ENCODE data around the gene NRIP3. TPM values are rescaled to one million over a fixed set of nuclear protein-coding genes. Genes with fewer than 3 reads are reported as not detected.

NRIP3 gene
- total RNA-seq, 2 experiments from 2014 or later: not detected

GRCh38 chr11:9039198-9039597, 35.4 kb upstream of the NRIP3 start:
- H3K9me3 ChIP-seq (ENCODE audit: low read length): no peaks in the 10 kb centered on the region
- ChIA-PET CTCF (ENCODE audit: unreplicated experiment) (no interaction called here), POLR2A (interaction anchor here (0.6 to 1.0 kb wide), 2 partner anchors 11 to 246 kb away, joined by 4 to 7 read pairs; no protein-coding TSS in a partner anchor)
- no peaks in the 10 kb centered on the region for H4K20me1 ChIP-seq (ENCODE audit: insufficient read depth, low read length)
- no peaks in the 10 kb centered on the region for H3K4me1 ChIP-seq (ENCODE audit: insufficient read depth, low read length, poor library complexity, severe bottlenecking)
- H3K4me2 ChIP-seq (ENCODE audit: low read length): no peak overlapping the region
- H3K79me2 ChIP-seq (ENCODE audit: insufficient read depth, low read depth, low read length): no peaks in the 10 kb centered on the region
- TF ChIP-seq CTCF (conservative IDR thresholded peaks at IDR 0.05; ENCODE audit: low read length) (no peak), EZH2phosphoT487 (IDR thresholded peaks at IDR 0.05; ENCODE audit: borderline replicate concordance, low read depth, low read length) (no peak)
- no peak overlapping the region for H2AFZ ChIP-seq (ENCODE audit: low read length)
- no peak for DNase-seq (ENCODE audit: low spot score)
- intact Hi-C loops (cut with micrococcal nuclease; ENCODE audit: unreplicated experiment): no loop called here
- H3K4me3 ChIP-seq (ENCODE audit: low read depth, low read length, poor library complexity, severe bottlenecking): no peak overlapping the region
- BruUV-seq (replicated peaks): no TSS peak
- no peaks in the 10 kb centered on the region for H3K9me2 ChIP-seq (ENCODE audit: insufficient read depth, low read length)
- no peak overlapping the region for H3K27ac ChIP-seq (ENCODE audit: low read depth, low read length, poor library complexity, severe bottlenecking)
- no peaks in the 10 kb centered on the region for H3K36me3 ChIP-seq (ENCODE audit: insufficient read depth, low read length)

- no peaks in the 10 kb centered on the region for H3K9me3 ChIP-seq (ENCODE audit: low read length)
- BruUV-seq (replicated peaks): no TSS peak
- H3K4me3 ChIP-seq (ENCODE audit: low read depth, low read length, poor library complexity, severe bottlenecking): no peak overlapping the region
- no peaks in the 10 kb centered on the region for H3K36me3 ChIP-seq (ENCODE audit: insufficient read depth, low read length)
- H2AFZ ChIP-seq (ENCODE audit: low read length): no peak overlapping the region
- no peaks in the 10 kb centered on the region for H3K9me2 ChIP-seq (ENCODE audit: insufficient read depth, low read length)
- no peaks in the 10 kb centered on the region for H3K79me2 ChIP-seq (ENCODE audit: insufficient read depth, low read depth, low read length)
- no peaks in the 10 kb centered on the region for H3K4me1 ChIP-seq (ENCODE audit: insufficient read depth, low read length, poor library complexity, severe bottlenecking)
- H3K4me2 ChIP-seq (ENCODE audit: low read length): no peak overlapping the region
- DNase-seq (ENCODE audit: low spot score): no peak
- TF ChIP-seq EZH2phosphoT487 (IDR thresholded peaks at IDR 0.05; ENCODE audit: borderline replicate concordance, low read depth, low read length) (no peak), CTCF (conservative IDR thresholded peaks at IDR 0.05; ENCODE audit: low read length) (no peak)
- ChIA-PET POLR2A (interaction anchor here (0.5 to 1.0 kb wide), 3 partner anchors 10 to 247 kb away, joined by 4 to 7 read pairs (median 5); no protein-coding TSS in a partner anchor), CTCF (ENCODE audit: unreplicated experiment) (no interaction called here)
- H3K27ac ChIP-seq (ENCODE audit: low read depth, low read length, poor library complexity, severe bottlenecking): no peak overlapping the region
- H4K20me1 ChIP-seq (ENCODE audit: insufficient read depth, low read length): no peaks in the 10 kb centered on the region
- intact Hi-C loops (cut with micrococcal nuclease; ENCODE audit: unreplicated experiment): no loop called here
Observed at GRCh38 chr11:9038541-9038940, 34.7 kb upstream of the NRIP3 start.

- TF ChIP-seq CTCF (conservative IDR thresholded peaks at IDR 0.05; ENCODE audit: low read length) (no peak), EZH2phosphoT487 (IDR thresholded peaks at IDR 0.05; ENCODE audit: borderline replicate concordance, low read depth, low read length) (no peak)
- Histone ChIP-seq H2AFZ (ENCODE audit: low read length) (no peak overlapping the region), H4K20me1 (ENCODE audit: insufficient read depth, low read length) (no peaks in the 10 kb centered on the region), H3K36me3 (ENCODE audit: insufficient read depth, low read length) (no peaks in the 10 kb centered on the region), H3K9me3 (ENCODE audit: low read length) (no peaks in the 10 kb centered on the region), H3K27ac (ENCODE audit: low read depth, low read length, poor library complexity, severe bottlenecking) (no peak overlapping the region), H3K4me2 (ENCODE audit: low read length) (no peak overlapping the region), H3K4me3 (ENCODE audit: low read depth, low read length, poor library complexity, severe bottlenecking) (no peak overlapping the region), H3K4me1 (ENCODE audit: insufficient read depth, low read length, poor library complexity, severe bottlenecking) (no peaks in the 10 kb centered on the region), H3K9me2 (ENCODE audit: insufficient read depth, low read length) (no peaks in the 10 kb centered on the region), H3K79me2 (ENCODE audit: insufficient read depth, low read depth, low read length) (no peaks in the 10 kb centered on the region)
- CTCF ChIA-PET (ENCODE audit: unreplicated experiment): no interaction called here
- no peak for DNase-seq (ENCODE audit: low spot score)
- BruUV-seq (replicated peaks): no TSS peak
- intact Hi-C loops (cut with micrococcal nuclease; ENCODE audit: unreplicated experiment): no loop called here
- POLR2A ChIA-PET: interaction anchor here (0.5 kb wide), 1 partner anchor 209 kb away, joined by 5 read pairs; no protein-coding TSS in a partner anchor
Observed at GRCh38 chr11:9037963-9038362, 34.2 kb upstream of the NRIP3 start.
